HG03108 (cell line): ENCODE measurements around the gene PRR12.

Source experiments
- ATAC-seq: cut with Tn5 transposase; IDR thresholded peaks from one replicate; pipeline ENCODE4 v1.9.1; 2021; ENCODE audit warnings: moderate library complexity; ENCODE audit not compliant: unreplicated experiment

The PRR12 gene

GRCh38 chr19:49591731-49592485 is 926 bp downstream of the PRR12 start:
- no peak for ATAC-seq

- no peak for ATAC-seq
Measured at GRCh38 chr19:49592486-49593232, 1.7 kb downstream of the PRR12 start.

GRCh38 chr19:49593233-49594113 is 2.5 kb downstream of the PRR12 start:
- ATAC-seq, result peak; percentile 40

GRCh38 chr19:49594157-49594992 is 3.4 kb downstream of the PRR12 start:
- ATAC-seq, result no peak

GRCh38 chr19:49594993-49595818 is 4.2 kb downstream of the PRR12 start:
- no peak for ATAC-seq

GRCh38 chr19:49595819-49596404 is 4.9 kb downstream of the PRR12 start:
- ATAC-seq, result no peak

- no peak for ATAC-seq
Measured at GRCh38 chr19:49596407-49596806, 5.4 kb downstream of the PRR12 start.

- no peak for ATAC-seq
Measured at GRCh38 chr19:49596954-49597702, 6.1 kb downstream of the PRR12 start.

- ATAC-seq, result no peak
Measured at GRCh38 chr19:49597703-49597974, 6.7 kb downstream of the PRR12 start.

- ATAC-seq, result no peak
Measured at GRCh38 chr19:49599378-49600295, 8.7 kb downstream of the PRR12 start.

GRCh38 chr19:49601482-49602038 is 10.6 kb downstream of the PRR12 start:
- no peak for ATAC-seq

- no peak for ATAC-seq
Measured at GRCh38 chr19:49602806-49603205, 11.8 kb downstream of the PRR12 start.

GRCh38 chr19:49605605-49606004 is 14.6 kb downstream of the PRR12 start:
- ATAC-seq, result no peak

- no peak for ATAC-seq
Measured at GRCh38 chr19:49609499-49610092, 18.6 kb downstream of the PRR12 start.

- no peak for ATAC-seq
Measured at GRCh38 chr19:49613374-49613773, 22.4 kb downstream of the PRR12 start.

- ATAC-seq, result no peak
Measured at GRCh38 chr19:49614096-49614833, 23.3 kb downstream of the PRR12 start.
